Activated naive CD4-positive, alpha-beta T cell treated with anti-CD3 and anti-CD28 coated beads, Interleukin-2, amount 10 ng/mL, durations not matched to agents 7 days and 5 days (primary cell): ENCODE results near the gene KLHL33.
A peak's percentile ranks its signal among the peaks of the same experiment; 100 is the strongest.

ENCODE experiments used
- CTCF ChIA-PET: fragments of 350-600 bp; sonication (Branson Sonifier 250); formaldehyde crosslinking; loops from one replicate; lab custom pipeline; 2021; ENCODE audit warnings: antibody characterized with exemption; lab: Charles Lee
- DNase-seq: peaks from one replicate; pipeline ENCODE4 v3.0.0-alpha.2; 2020
- H3K27ac Mint-ChIP-seq: one replicate; pipeline ENCODE4 v1.8.0; 2021; ENCODE audit warnings: mild to moderate bottlenecking, moderate library complexity, mixed read lengths
- H3K27me3 Mint-ChIP-seq: one replicate; pipeline ENCODE4 v1.8.0; 2021; ENCODE audit warnings: mild to moderate bottlenecking, mixed read lengths
- H3K36me3 Mint-ChIP-seq: one replicate; pipeline ENCODE4 v1.8.0; 2021; ENCODE audit warnings: mixed read lengths
- H3K4me1 Mint-ChIP-seq: one replicate; pipeline ENCODE4 v1.8.0; 2021; ENCODE audit warnings: mixed read lengths
- H3K4me3 Mint-ChIP-seq: one replicate; pipeline ENCODE4 v1.8.0; 2021; ENCODE audit warnings: mild to moderate bottlenecking, moderate library complexity, mixed read lengths
- H3K9me3 Mint-ChIP-seq: one replicate; pipeline ENCODE4 v1.8.0; 2021; ENCODE audit warnings: mixed read lengths

KLHL33 gene

GRCh38 chr14:20416223-20416622 is 19.7 kb downstream of the KLHL33 start:
- Mint-ChIP-seq H3K4me3 (no peak overlapping the region), H3K36me3 (peaks cover 2% of the 10 kb centered on the region), H3K27me3 (no peaks in the 10 kb centered on the region), H3K4me1 (peaks cover 37% of the 10 kb centered on the region), H3K9me3 (no peaks in the 10 kb centered on the region), H3K27ac (no peak overlapping the region)
- no peak for DNase-seq
- CTCF ChIA-PET: interaction anchor here (0.7 to 3.0 kb wide), 29 partner anchors 9 to 313 kb away, joined by 3 to 47 read pairs (median 5); partner anchors contain the start of genes APEX1, OSGEP, PARP2 and PIP4P1

DNA sequence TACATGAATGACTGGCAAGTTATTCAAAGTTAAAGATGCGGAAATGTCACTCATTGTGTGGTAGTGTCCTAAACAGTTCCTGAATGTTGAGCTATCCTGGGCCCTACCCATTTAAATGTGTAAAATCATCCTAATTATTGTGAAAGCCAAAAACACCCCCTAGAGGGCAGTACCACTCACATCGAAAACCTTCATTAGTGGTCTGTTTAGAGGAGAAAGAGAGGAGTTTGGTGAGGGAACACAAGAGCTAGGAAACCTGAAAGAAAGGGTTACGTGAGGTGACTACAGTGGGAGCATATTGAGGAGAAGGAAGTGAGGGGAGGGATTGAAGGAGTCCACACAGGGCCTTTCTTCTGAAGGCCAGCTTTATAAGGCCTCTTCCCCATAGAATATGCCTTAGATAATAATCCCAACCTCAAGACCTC is 20.2 kb downstream of the KLHL33 start:
- no peak overlapping the region for H3K4me3 Mint-ChIP-seq
- H3K27ac Mint-ChIP-seq: no peak overlapping the region
- no peaks in the 10 kb centered on the region for H3K9me3 Mint-ChIP-seq
- peaks cover 4% of the 10 kb centered on the region for H3K36me3 Mint-ChIP-seq
- DNase-seq: peak; percentile 52
- CTCF ChIA-PET: interaction anchor here (0.7 to 3.0 kb wide), 31 partner anchors 9 to 313 kb away, joined by 3 to 47 read pairs (median 5); partner anchors contain the start of genes APEX1, OSGEP, PARP2 and PIP4P1
- no peaks in the 10 kb centered on the region for H3K27me3 Mint-ChIP-seq
- H3K4me1 Mint-ChIP-seq: peaks cover 40% of the 10 kb centered on the region

DNA sequence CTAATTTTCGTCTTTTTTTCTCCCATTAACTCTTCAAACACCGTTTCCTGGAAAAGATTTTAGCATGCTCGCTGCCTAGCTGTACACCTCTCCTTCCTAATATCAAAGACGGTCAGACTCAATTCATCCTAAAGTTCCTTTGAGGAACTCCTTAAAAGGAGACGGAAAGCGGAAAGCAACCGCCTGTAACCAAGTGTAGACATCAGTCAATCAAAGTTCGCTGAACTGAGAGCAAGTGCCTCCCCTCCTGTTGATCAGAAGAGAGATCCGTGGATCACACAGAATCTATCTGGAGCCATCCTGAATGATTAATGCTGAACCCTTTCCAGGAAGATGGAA is 22.3 kb downstream of the KLHL33 start:
- Mint-ChIP-seq H3K36me3 (peaks cover 4% of the 10 kb centered on the region), H3K4me1 (peaks cover 46% of the 10 kb centered on the region), H3K27ac (peak overlapping the region; percentile 90), H3K27me3 (no peaks in the 10 kb centered on the region), H3K9me3 (no peaks in the 10 kb centered on the region), H3K4me3 (peak overlapping the region; percentile 94)
- CTCF ChIA-PET: interaction anchor here (0.9 to 3.0 kb wide), 9 partner anchors 9 to 194 kb away, joined by 4 to 47 read pairs (median 7); partner anchors contain the start of genes APEX1 and OSGEP
- peak; percentile 46 for DNase-seq

DNA sequence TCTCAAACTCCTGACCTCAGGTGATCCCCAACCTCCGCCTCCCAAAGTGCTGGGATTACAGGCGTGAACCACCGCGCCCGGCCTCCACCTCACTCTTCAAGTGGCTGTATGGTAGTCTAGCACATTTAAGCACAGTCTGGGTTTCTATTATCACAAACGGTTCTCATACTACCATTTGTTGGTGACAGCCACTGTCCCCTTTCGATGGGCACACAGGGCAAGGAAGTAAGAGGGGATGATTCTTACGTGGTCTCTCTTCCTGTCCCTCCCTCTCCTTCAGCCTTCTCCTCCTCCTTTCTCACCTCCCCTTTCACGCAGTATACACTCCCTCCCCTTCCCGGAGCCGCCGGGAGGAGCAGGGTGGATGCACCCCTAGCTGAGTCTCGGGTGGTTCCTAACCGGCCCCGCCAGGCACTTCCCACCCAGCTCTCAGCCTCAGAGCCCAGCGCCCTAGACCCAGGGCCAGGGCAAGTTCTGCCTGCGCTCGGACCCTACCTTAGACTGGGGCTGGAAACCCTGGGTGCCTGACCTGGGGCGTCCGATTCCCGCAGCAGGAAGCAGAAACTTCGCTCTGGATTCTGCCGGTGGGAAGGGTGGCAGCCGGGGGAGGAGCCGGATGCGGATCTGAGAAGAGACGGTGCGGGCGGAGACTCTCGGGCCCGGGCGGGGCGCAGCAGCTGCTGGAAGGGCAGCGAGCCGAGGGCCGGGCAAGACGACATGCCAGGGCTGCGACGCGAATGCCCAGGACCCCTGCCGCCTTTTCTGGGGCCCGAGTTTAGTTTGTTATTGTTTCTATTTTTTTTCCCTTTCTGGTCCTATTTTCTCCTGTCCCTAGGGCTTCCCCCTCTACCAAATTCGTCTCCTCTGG is 22.9 kb downstream of the KLHL33 start, which contains the start of gene TEP1:
TSS of gene TEP1 (minus strand) at position 626 of the 868 bp plus-strand sequence. CDS start 5,062 bp downstream, outside the sequence.
- no peaks in the 10 kb centered on the region for H3K27me3 Mint-ChIP-seq
- H3K4me1 Mint-ChIP-seq: peaks cover 49% of the 10 kb centered on the region
- peaks cover 7% of the 10 kb centered on the region for H3K36me3 Mint-ChIP-seq
- H3K9me3 Mint-ChIP-seq: no peaks in the 10 kb centered on the region
- H3K27ac Mint-ChIP-seq: peak within 1 kb of the TSS; percentile 90
- CTCF ChIA-PET: interaction anchor here (0.8 to 3.0 kb wide), 9 partner anchors 10 to 195 kb away, joined by 3 to 47 read pairs (median 6); partner anchors contain the start of genes APEX1 and OSGEP
- H3K4me3 Mint-ChIP-seq: peak within 1 kb of the TSS; percentile 94
- DNase-seq: peak; percentile 85

GRCh38 chr14:20412411-20412810 is 23.6 kb downstream of the KLHL33 start:
- DNase-seq: no peak
- H3K4me3 Mint-ChIP-seq: peak overlapping the region; percentile 94
- CTCF ChIA-PET: interaction anchor here (0.8 kb wide), 1 partner anchor 86 kb away, joined by 3 read pairs; no protein-coding TSS in a partner anchor
- no peaks in the 10 kb centered on the region for H3K27me3 Mint-ChIP-seq
- H3K36me3 Mint-ChIP-seq: peaks cover 13% of the 10 kb centered on the region
- H3K4me1 Mint-ChIP-seq: peaks cover 49% of the 10 kb centered on the region
- H3K9me3 Mint-ChIP-seq: no peaks in the 10 kb centered on the region
- H3K27ac Mint-ChIP-seq: peak overlapping the region; percentile 90

GRCh38 chr14:20409226-20409625 is 26.7 kb downstream of the KLHL33 start:
- H3K9me3 Mint-ChIP-seq: no peaks in the 10 kb centered on the region
- H3K4me1 Mint-ChIP-seq: peaks cover 45% of the 10 kb centered on the region
- H3K27me3 Mint-ChIP-seq: no peaks in the 10 kb centered on the region
- H3K27ac Mint-ChIP-seq: no peak overlapping the region
- peaks cover 40% of the 10 kb centered on the region for H3K36me3 Mint-ChIP-seq
- CTCF ChIA-PET: no interaction called here
- DNase-seq: no peak
- H3K4me3 Mint-ChIP-seq: no peak overlapping the region

GRCh38 chr14:20403521-20403920 is 32.4 kb downstream of the KLHL33 start:
- Mint-ChIP-seq H3K4me1 (peaks cover 33% of the 10 kb centered on the region), H3K36me3 (peaks cover 71% of the 10 kb centered on the region), H3K27me3 (no peaks in the 10 kb centered on the region), H3K4me3 (no peak overlapping the region), H3K27ac (no peak overlapping the region), H3K9me3 (no peaks in the 10 kb centered on the region)
- DNase-seq: no peak
- CTCF ChIA-PET: interaction anchor here (1.3 to 2.9 kb wide), 2 partner anchors 12 to 77 kb away, joined by 3 to 18 read pairs; no protein-coding TSS in a partner anchor

DNA sequence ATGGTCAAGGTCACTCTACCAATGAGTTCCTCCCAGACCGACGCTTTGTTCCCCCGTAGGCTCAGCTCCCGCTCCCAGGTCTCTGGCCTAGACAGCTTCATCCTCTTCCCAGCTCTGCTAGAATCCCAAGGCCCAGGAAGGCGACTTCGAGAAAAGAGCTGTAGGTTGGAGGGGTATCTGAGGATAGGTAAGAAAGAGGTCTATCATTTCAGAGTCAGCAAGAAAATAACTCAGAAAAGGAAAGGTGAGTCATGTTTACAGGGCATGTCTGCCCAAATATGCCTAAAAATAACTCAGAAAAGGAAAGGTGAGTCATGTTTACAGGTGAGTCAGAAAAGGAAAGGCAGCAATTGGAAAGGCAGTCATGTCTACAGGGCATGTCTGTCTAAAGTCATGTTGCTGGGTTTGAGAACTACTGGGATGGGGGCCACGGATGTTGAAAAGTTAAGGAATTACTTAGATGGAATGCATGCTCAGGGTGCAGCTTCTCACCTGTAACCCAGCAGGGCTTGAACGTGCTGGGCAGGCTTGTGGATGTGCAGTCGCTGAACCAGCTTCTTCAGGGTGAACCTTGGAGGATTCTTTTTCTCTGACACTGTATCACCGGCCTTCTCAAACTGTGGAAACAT is 34.9 kb downstream of the KLHL33 start:
- Mint-ChIP-seq H3K9me3 (no peaks in the 10 kb centered on the region), H3K4me3 (peak overlapping the region; percentile 25), H3K27ac (peak overlapping the region; percentile 81), H3K36me3 (peaks cover 58% of the 10 kb centered on the region), H3K27me3 (no peaks in the 10 kb centered on the region), H3K4me1 (peaks cover 26% of the 10 kb centered on the region)
- CTCF ChIA-PET: interaction anchor here (1.4 to 2.3 kb wide), 4 partner anchors 13 to 208 kb away, joined by 3 to 7 read pairs (median 5); partner anchors contain the start of gene TEP1
- DNase-seq: no peak

- H3K4me3 Mint-ChIP-seq: peak overlapping the region; percentile 25
- H3K27me3 Mint-ChIP-seq: no peaks in the 10 kb centered on the region
- DNase-seq: no peak
- H3K36me3 Mint-ChIP-seq: peaks cover 60% of the 10 kb centered on the region
- CTCF ChIA-PET: interaction anchor here (1.4 to 2.3 kb wide), 3 partner anchors 13 to 208 kb away, joined by 3 to 7 read pairs (median 5); partner anchors contain the start of gene TEP1
- no peaks in the 10 kb centered on the region for H3K9me3 Mint-ChIP-seq
- peaks cover 25% of the 10 kb centered on the region for H3K4me1 Mint-ChIP-seq
- H3K27ac Mint-ChIP-seq: peak overlapping the region; percentile 81
Measured at GRCh38 chr14:20400589-20400964, 35.4 kb downstream of the KLHL33 start.

- peaks cover 42% of the 10 kb centered on the region for H3K36me3 Mint-ChIP-seq
Measured at GRCh38 chr14:20397511-20397910, 38.5 kb downstream of the KLHL33 start.

GRCh38 chr14:20391505-20391904 is 44.5 kb downstream of the KLHL33 start:
- CTCF ChIA-PET: interaction anchor here (0.7 to 1.2 kb wide), 2 partner anchors 24 to 65 kb away, joined by 4 to 6 read pairs; no protein-coding TSS in a partner anchor
- H3K4me3 Mint-ChIP-seq: no peak overlapping the region
- H3K27me3 Mint-ChIP-seq: no peaks in the 10 kb centered on the region
- H3K9me3 Mint-ChIP-seq: no peaks in the 10 kb centered on the region
- H3K4me1 Mint-ChIP-seq: no peaks in the 10 kb centered on the region
- peaks cover 55% of the 10 kb centered on the region for H3K36me3 Mint-ChIP-seq
- no peak overlapping the region for H3K27ac Mint-ChIP-seq
- DNase-seq: no peak

More at GRCh38 chr14:20397511-20397910, 38.5 kb downstream of the KLHL33 start:
- Mint-ChIP-seq H3K4me1 (peaks cover 16% of the 10 kb centered on the region), H3K4me3 (no peak overlapping the region), H3K27me3 (no peaks in the 10 kb centered on the region), H3K9me3 (no peaks in the 10 kb centered on the region), H3K27ac (no peak overlapping the region)
- DNase-seq: no peak
- CTCF ChIA-PET: interaction anchor here (0.7 to 1.3 kb wide), 2 partner anchors 294 to 573 kb away, joined by 3 read pairs; no protein-coding TSS in a partner anchor

DNA sequence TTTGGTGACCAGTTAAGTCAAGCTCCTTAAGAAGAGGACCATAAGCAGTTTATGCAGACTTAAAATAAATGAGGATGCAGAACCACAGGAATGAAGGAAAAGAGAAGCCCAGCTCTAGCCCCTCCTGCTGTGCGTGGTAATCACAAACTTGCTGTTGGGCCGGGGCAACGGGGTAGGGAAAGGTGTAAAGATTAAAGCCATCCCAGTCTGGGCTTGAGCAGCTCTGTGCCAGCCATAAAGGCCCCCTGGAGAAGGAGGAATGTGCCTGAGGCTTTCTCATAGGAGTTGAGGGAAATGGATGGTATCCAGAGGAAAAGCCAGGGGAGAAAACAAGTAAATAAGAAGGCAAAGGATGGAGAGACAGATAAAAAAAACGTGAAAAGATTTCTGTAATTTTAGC is 47.8 kb downstream of the KLHL33 start:
- H3K27ac Mint-ChIP-seq: no peak overlapping the region

GRCh38 chr14:20387576-20387975 is 48.4 kb downstream of the KLHL33 start:
- no peaks in the 10 kb centered on the region for H3K4me1 Mint-ChIP-seq
- H3K27me3 Mint-ChIP-seq: no peaks in the 10 kb centered on the region
- no peaks in the 10 kb centered on the region for H3K9me3 Mint-ChIP-seq
- H3K27ac Mint-ChIP-seq: peak overlapping the region; percentile 35
- no peak for DNase-seq
- CTCF ChIA-PET: interaction anchor here (1.4 kb wide), 1 partner anchor 61 kb away, joined by 3 read pairs; no protein-coding TSS in a partner anchor
- H3K4me3 Mint-ChIP-seq: no peak overlapping the region
- peaks cover 59% of the 10 kb centered on the region for H3K36me3 Mint-ChIP-seq

More for the DNA sequence above, 47.8 kb downstream of the KLHL33 start:
- H3K36me3 Mint-ChIP-seq: peaks cover 59% of the 10 kb centered on the region
- no peaks in the 10 kb centered on the region for H3K27me3 Mint-ChIP-seq
- CTCF ChIA-PET: interaction anchor here (1.4 kb wide), 1 partner anchor 61 kb away, joined by 3 read pairs; no protein-coding TSS in a partner anchor
- no peak for DNase-seq
- no peak overlapping the region for H3K4me3 Mint-ChIP-seq
- no peaks in the 10 kb centered on the region for H3K4me1 Mint-ChIP-seq
- H3K9me3 Mint-ChIP-seq: no peaks in the 10 kb centered on the region
